GM15510 (cell line): ENCODE data around the gene MSANTD2.

Source experiments
- POLR2A ChIP-seq: IDR thresholded peaks from 3 replicates; pipeline ENCODE4 v1.6.1; 2011; ENCODE audit warnings: borderline replicate concordance; ENCODE audit not compliant: insufficient read length; ENCODE audit errors: extremely low read depth

Gene MSANTD2

DNA sequence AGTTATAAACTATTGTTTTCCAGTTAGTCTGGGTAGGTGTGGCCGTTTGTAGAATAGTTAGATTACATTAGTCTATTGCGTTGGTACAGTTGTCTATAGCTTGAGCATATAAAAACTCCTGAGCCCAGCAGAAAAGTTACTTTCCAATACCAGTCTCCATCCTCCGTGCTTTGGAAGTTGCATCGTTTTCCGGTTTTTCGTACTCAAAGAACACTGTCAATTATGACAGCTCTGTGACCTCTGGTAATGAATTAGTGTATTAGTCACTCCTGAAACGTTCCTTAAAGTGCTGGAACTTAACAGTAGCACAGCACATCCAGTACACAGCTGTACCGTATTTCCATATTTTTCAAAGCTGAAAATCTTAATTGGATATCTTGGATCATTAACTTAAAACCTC is 808 bp upstream of the MSANTD2 start:
- no peak for TF ChIP-seq POLR2A

DNA sequence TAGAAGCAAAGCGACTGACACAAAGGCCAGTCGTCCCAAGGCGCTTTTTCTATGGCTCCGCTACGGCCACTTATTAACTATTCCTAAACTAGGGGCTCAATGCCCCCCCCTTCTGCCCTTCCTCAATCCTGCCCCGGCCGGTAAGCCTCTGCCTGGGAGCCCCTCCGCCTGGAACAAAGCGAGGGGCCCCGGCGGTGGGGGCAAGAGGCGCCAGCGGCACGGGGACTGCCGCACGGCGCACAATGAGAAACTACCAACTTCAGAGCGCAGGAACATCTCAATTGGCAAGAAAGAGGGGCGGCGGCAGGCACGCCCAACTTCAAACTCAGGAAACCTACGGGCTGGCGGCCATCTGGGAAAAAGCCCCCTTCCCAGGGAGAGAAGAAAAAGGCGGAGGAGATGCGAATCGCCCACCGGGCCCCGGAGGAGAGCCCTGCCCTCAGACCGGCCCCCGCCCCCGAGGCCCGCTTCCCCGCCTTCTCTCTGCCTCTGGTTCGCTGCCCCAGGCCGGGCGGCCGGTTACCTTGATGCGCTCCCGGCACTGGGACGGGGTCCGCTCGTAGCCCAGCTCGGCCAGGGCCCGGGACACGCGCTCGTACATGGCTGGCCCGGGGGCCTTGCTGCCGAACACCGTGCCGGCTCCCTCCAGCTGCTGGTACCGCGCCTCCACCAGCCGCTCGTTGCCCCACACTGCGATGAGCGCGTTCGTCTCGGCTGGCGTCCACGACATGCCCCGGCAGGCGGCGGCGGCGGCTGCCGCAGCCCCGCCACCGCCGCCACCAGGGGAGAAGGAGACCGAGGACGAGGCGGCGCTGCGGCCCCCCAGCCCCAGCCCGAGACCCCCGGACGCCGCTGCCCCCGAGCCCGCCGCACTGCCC is 619 bp downstream of the MSANTD2 start:
- no peak for TF ChIP-seq POLR2A

DNA sequence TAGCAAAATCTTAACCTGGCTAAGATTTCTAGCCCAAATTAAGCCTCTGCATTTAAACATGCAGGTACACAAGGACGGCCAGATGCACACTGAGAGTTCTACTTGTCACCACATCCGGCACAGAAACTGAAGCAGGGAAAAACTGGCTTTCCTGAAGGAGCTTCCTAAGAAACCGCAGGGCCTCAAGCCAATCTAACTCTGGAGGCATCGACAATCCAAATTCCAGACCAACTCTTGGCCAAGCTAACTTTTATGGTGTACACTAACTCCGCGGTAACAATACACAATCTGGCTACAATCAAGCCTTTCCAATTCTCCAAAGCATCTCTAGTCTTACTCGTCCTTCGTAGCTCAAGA is 1.2 kb downstream of the MSANTD2 start:
- no peak for TF ChIP-seq POLR2A

DNA sequence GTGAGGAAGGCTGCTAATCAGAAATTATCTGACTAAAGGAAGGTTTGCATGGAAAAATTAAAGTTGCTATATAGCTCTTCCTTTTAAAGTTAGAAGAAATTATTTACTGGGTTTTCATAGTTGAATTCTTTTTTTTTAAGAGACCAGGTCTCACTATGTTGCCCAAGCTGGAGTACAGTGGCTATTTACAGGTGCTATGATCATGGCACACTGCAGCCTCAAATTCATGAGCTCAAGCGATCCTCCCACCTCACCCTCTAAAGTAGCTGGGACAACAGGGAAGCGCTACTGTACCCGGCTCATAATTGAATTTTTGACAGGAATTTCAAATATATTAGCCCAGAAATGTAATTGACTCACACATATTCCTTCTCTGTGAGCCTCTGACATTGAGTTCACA is 3.9 kb downstream of the MSANTD2 start:
- no peak for TF ChIP-seq POLR2A

DNA sequence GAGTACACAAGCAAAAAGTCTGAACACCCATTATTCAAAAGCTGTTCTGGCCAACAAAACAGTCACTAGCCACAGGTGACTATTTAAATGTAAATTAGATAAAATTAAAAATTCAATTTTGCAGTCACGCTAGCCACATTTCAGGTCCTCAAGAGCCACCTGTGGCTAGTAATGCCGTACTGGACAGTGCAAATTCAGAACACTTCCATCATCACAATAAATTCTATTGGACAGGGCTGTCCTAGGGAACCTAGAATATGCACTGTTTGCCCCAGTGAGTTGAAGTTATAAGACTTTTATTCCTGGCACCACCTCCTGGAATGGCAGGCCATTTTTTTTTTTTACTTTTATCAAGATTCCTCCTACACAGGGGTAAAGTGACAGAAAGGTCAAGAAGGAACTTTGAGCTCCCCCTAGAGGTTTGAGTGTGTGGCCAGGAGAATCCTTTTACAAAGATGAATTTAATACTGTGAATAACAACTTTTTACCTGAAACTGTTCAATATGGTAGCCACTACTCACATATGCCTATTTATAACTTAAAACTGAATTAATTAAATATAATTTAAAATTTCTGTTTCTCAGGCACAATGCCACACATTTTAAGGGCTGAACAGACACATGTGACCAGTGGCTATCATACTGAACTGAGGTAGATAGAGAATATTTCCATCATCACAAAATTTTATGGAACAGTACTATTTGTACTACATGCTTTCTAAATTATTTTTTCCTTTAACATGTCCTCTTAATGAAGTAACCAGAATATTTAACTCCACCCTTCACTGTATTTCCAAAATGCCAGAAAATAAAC is 6.5 kb downstream of the MSANTD2 start:
- no peak for TF ChIP-seq POLR2A

DNA sequence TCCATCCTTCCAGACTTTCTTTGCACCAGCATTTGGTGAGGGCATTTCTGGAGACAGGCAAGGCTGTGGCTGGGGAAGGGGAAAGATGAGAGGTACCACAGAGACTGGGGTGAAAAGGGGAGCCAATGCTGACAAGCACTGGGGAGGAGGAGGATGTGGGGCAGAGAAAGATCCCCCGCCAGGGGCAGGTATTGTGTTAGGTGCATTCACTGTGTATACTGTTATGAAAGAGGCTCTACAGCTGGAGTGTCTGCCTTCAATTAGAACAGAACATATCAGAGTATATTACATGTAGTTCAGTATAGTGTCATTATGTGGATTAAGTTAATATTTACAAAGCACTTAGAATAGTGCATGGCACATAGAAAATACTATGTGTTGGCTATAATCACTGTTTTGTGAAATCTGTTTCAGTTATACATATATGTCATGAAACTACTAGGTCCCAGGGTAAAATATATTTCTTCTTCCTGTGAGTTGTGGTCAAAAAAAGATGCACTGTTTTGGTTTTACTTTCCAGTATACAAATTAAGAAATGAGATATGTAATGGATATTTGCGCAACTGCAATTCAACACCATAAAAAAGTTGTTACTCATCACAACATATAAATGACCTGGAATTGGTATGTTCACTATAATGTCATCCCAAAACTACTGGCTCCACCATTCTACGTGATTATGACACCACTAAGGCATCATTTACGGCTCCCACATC is 8.4 kb downstream of the MSANTD2 start:
- TF ChIP-seq POLR2A = no peak

DNA sequence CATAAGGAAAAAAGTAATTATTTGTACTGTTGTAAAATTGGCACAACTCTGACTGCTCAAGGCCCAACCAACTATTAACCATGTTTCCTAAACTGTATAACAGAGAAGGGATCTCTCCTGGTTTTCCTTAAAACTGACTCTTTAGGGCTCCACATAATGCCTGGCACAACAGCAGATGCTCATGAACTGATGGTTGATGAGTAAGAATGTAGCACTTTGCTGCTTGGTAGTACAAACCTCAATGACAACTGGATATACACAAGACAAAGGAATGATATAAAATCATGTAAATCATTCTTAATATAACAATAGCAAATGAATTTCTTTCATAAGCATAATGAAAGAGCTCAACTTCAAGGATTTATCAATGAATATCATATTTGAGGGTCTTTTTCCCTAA is 11.7 kb downstream of the MSANTD2 start:
- TF ChIP-seq POLR2A = no peak

DNA sequence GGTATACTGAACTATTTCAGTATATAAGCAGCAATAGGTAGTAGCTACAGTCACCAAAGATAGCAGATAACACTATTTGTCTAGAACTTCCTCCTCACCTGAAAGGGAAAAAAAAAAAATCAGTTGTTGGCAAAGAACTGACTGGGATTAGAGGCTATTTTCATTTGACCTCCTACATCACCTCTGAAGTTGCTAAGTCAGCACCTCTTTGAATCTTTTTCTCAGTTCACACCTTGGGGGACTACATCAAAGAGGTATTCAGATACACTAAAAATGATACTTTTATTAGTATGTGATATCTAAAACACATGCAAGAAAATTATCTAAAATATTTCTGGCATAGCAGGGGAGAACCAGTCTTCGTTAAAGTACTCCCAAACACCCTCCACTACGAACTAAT is 16.2 kb downstream of the MSANTD2 start:
- TF ChIP-seq POLR2A = no peak

DNA sequence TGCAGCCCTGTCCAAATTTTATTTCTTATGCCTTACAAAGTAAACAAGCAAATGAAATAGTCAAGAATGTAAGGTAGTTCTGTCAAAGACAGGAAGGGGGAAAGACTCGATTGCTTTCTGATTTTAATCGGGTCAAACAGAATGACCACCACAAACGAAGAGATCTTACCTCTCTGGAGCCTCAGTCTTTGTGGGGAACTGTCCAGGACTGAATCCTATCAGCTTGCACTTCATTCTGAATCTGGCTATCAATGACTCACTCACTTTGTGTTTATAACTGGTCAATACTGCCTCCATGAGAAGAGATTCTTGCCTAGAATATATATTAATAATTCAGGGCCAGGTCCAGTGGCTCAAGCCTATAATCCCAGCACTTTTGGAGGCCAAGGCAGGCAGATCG is 17.2 kb downstream of the MSANTD2 start:
- no peak for TF ChIP-seq POLR2A

DNA sequence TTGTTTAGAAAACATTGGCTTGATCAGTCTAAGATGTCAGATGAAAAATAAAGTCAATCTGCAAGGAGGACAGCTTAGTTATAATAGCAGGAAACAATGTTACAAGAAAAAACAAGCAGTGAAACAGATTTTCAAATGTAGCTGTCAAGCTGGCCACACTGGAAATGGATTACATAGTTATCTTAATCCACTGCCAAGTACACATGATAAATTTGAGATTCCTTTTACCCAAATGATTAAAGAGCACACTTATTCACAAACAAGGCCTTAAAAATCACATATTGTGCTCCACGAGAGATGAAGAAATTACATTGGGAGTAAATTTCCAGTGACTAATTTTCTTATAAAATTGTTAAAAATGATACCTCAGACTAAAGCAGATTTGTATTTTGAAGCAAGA is 20.6 kb downstream of the MSANTD2 start:
- TF ChIP-seq POLR2A = no peak

DNA sequence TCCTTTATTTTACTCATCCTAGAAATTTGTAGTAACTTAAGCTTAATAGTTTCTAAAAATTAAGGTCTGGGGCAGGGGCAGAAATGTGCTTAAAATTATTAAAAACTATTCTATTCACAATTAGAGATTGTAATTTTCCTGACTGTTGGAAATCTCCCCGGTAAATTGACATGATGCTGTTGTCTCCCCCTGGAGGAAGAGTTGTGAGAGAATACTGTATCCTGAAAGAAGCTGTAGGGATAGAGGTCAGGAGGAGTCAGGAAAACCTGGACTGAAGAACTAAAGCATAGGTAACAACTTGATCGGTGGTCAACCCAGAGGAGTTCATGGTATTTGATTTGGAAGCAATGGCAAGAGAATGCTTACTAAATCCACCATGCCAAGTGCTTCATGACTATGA is 21.9 kb downstream of the MSANTD2 start:
- TF ChIP-seq POLR2A = no peak

DNA sequence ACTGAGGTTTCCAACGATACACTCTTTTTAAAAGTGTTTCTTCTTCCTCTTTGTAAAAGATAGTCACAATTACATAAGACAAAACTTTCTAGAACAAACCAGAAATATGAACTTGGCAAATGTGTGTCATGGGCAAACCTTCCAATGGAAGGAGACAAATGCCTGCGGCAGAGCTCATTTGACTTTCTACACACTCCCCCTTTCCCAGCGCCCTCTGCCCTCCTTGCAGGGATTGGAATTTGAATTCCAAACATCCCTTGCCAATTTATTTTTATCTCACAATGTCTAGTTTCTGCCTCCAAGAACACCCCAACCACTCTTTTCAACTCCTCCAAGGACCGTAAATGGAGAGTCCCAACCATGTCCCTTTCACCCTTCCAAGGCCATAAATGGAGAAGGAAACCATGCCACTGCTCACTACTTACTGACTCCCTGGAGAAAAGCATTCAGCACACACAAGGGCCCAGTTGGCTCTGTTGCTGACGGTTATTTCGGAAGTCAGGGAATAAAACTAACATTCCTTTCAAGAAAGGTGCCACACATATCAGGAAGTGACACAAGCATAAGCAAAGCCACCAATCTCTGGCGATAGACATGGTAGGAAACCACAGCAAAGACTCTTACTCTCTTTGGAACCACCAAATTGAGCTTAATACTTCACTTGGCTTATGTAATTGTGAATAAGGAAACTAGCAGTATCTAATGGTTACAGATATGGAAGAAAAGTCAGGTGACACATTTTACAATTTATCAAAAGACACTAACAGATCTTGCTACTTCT is 23.2 kb downstream of the MSANTD2 start:
- no peak for TF ChIP-seq POLR2A

DNA sequence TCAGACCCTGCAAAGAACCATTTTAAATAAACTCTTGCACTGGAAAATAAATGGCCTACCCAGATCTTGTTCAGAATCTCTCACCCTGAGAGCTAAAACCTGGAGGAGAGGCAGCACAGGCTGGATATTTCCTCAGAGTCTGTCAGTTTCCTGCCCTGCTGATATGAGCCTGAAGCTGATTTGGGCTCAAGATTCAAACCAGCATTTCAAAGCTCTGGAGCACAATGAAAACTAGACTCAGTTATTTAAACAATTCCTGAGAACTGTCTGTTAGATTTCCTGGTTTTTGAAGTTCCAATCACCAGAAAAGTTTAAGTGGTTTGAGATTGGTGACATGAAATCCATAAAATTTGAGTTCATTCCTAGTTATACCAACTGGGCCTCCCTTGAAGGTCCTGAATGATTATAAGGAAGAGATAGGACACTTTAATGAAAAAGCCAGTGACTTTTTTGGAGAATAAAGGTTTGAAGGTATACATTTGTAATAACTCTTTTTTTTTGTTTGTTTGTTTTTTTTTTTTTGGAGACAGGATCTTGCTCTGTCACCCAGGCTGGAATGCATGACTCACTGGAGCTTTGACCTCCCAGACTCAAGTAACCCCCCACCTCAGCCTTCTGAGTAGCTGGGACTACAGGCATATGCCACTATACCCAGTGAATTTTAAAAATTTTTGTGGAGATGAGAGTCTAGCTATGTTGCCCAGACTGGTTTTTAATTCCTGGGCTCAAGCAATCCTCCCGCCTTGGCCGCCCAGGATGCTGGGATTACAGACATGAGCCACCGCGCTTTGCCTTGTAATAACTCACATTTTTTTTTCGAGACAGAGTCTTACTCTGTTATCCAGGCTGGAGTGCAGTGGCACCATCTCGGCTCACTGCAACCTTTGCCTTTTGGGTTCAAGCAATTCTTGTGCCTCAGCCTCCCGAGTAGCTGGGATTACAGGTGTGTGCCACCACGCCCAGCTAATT is 30.1 kb downstream of the MSANTD2 start:
- TF ChIP-seq POLR2A = no peak
